ENCODE results near the gene ACTN1.

The ACTN1 gene

DNA sequence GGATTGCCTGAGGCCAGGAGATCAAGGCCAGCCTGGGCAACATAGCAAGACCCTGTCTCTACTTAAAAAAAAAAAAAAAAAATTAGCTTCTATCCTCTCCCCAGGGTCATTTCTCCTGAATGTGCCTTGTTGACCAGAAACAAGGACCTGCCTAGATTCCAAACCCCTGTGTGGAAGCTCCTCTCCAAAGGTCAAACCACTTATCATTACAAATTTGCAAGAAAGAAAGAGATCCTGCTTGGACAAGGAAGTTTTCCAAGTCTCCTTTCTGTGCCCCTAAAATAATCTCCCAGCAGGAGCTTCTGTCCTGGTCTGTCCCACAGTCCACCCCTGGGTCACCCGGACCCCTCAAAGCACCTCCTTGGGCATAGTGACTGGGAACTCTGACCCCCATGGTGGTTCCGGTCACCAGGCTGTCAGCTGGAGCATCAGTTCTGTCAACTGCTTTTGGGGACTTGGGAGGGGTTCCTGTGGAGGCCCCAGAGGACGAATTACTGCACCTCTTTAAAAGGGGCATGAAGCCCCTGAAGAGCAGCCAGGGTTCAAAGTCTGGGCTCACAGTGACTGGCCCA is 38.4 kb downstream of the ACTN1 start:
- CTCF ChIA-PET = interaction anchor here (0.6 to 5.1 kb wide), 15 partner anchors 8 to 167 kb away, joined by 3 to 41 read pairs (median 5); no protein-coding TSS in a partner anchor
- peaks cover 11% of the 10 kb centered on the region for H3K4me1 ChIP-seq (ENCODE audit: control insufficient read depth, insufficient read depth, low read length)
- POLR2A ChIA-PET = interaction anchor here (0.8 to 1.8 kb wide), 7 partner anchors 12 to 73 kb away, joined by 3 to 16 read pairs (median 5); partner anchors contain the start of gene ACTN1

DNA sequence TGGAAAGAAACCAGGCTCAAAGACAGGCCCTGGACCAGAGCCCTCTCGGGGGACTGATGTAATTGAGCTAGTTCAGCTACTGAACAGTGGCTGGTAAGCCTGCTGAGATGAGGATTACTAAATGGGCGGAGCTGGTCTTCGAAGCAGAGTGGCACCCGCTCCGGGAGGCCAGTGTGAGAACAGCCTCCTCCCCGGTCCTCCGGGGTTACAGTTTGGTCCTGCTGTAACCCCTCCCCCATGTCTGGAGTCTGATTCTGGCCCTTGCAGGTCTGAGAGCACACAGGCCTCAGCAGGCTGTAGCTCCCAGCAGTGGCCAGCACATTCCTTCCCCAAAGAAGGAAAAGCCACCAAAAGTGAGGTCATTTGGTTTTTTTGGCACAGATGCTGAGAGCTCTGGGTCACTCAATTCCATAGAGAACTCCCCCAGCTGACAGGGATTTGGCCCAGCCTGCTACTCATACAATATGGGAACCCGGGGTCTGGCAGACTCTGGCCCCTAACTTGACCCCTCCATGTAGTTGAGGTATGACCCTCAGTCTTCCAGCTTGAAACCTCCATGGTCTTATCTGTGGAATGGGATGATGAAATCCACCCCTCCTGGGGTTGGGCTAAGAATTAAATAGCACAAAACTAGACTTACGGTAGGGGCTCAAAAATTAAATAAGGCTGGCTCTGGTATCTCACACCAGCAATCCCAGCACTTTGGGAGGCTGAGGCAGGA is 39.0 kb downstream of the ACTN1 start:
- Histone ChIP-seq H3K4me1 (ENCODE audit: control insufficient read depth, insufficient read depth, low read length) (peaks cover 11% of the 10 kb centered on the region), H3K9me3 (ENCODE audit: control insufficient read depth, insufficient read depth, low read depth, low read length) (no peaks in the 10 kb centered on the region), H3K4me3 (ENCODE audit: low read depth, low read length) (no peak overlapping the region), H3K36me3 (ENCODE audit: control insufficient read depth in 2 of 2, insufficient read depth in 1 of 2, low read length in 2 of 2) (no peaks in the 10 kb centered on the region), H3K27ac (ENCODE audit: extremely low read depth, low read depth, low read length) (peak overlapping the region; percentile 29; the same call in 1 of the 2 replicates)
- POLR2A ChIA-PET = interaction anchor here (0.5 to 1.8 kb wide), 12 partner anchors 11 to 251 kb away, joined by 3 to 16 read pairs (median 3); partner anchors contain the start of genes ACTN1 and EXD2
- CTCF ChIA-PET = interaction anchor here (0.6 to 5.1 kb wide), 17 partner anchors 8 to 167 kb away, joined by 3 to 41 read pairs (median 5); no protein-coding TSS in a partner anchor
- no peak for TF ChIP-seq ZNF274 (IDR thresholded peaks at IDR 0.05; ENCODE audit: low read length)
- TF ChIP-seq ZNF274 (tag by site-specific recombination; IDR thresholded peaks at IDR 0.05; ENCODE audit: borderline replicate concordance) = no peak
- TF ChIP-seq, protein P1, sequence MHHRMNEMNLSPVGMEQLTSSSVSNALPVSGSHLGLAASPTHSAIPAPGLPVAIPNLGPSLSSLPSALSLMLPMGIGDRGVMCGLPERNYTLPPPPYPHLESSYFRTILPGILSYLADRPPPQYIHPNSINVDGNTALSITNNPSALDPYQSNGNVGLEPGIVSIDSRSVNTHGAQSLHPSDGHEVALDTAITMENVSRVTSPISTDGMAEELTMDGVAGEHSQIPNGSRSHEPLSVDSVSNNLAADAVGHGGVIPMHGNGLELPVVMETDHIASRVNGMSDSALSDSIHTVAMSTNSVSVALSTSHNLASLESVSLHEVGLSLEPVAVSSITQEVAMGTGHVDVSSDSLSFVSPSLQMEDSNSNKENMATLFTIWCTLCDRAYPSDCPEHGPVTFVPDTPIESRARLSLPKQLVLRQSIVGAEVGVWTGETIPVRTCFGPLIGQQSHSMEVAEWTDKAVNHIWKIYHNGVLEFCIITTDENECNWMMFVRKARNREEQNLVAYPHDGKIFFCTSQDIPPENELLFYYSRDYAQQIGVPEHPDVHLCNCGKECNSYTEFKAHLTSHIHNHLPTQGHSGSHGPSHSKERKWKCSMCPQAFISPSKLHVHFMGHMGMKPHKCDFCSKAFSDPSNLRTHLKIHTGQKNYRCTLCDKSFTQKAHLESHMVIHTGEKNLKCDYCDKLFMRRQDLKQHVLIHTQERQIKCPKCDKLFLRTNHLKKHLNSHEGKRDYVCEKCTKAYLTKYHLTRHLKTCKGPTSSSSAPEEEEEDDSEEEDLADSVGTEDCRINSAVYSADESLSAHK (tag by site-specific recombination; IDR thresholded peaks at IDR 0.05) = no peak
- peak; percentile 75 for TF ChIP-seq ZBTB17 (tag by site-specific recombination; IDR thresholded peaks at IDR 0.05)
- TF ChIP-seq GFI1B (tag by site-specific recombination; IDR thresholded peaks at IDR 0.05) = no peak
- TF ChIP-seq ZNF366 (tag by site-specific recombination; conservative IDR thresholded peaks at IDR 0.05) = peak; percentile 68
- peak; percentile 94 for TF ChIP-seq ZNF600 (tag by site-specific recombination; IDR thresholded peaks at IDR 0.05)
- TF ChIP-seq BCL11B (tag by site-specific recombination; IDR thresholded peaks at IDR 0.05; ENCODE audit: low read depth) = no peak
- TF ChIP-seq ZNF830 (tag by site-specific recombination; IDR thresholded peaks at IDR 0.05; ENCODE audit: low read depth) = no peak
- TF ChIP-seq ZNF133 (tag by site-specific recombination; IDR thresholded peaks at IDR 0.05) = no peak

More for the DNA sequence above, 38.4 kb downstream of the ACTN1 start:
- Histone ChIP-seq H3K36me3 (ENCODE audit: control insufficient read depth in 2 of 2, insufficient read depth in 1 of 2, low read length in 2 of 2) (no peaks in the 10 kb centered on the region), H3K27ac (ENCODE audit: extremely low read depth, low read depth, low read length) (no peak overlapping the region), H3K4me3 (ENCODE audit: low read depth, low read length) (no peak overlapping the region), H3K9me3 (ENCODE audit: control insufficient read depth, insufficient read depth, low read depth, low read length) (no peaks in the 10 kb centered on the region)
- TF ChIP-seq ZNF530 (tag by site-specific recombination; IDR thresholded peaks at IDR 0.05; ENCODE audit: low read depth) (no peak), KLF1 (tag by site-specific recombination; IDR thresholded peaks at IDR 0.05) (no peak), ZNF501 (tag by site-specific recombination; IDR thresholded peaks at IDR 0.05) (no peak), ZNF341 (tag by site-specific recombination; IDR thresholded peaks at IDR 0.05; ENCODE audit: low read depth) (no peak), PRDM1 (tag by site-specific recombination; IDR thresholded peaks at IDR 0.05) (no peak), ZNF426 (tag by site-specific recombination; IDR thresholded peaks at IDR 0.05) (no peak), ZNF366 (tag by site-specific recombination; conservative IDR thresholded peaks at IDR 0.05) (no peak), ZBTB48 (tag by site-specific recombination; IDR thresholded peaks at IDR 0.05) (no peak), ZFP41 (tag by site-specific recombination; IDR thresholded peaks at IDR 0.05; ENCODE audit: borderline replicate concordance) (no peak), ZNF670 (tag by site-specific recombination; IDR thresholded peaks at IDR 0.05; ENCODE audit: low read depth) (no peak)
- TF ChIP-seq, protein P2, sequence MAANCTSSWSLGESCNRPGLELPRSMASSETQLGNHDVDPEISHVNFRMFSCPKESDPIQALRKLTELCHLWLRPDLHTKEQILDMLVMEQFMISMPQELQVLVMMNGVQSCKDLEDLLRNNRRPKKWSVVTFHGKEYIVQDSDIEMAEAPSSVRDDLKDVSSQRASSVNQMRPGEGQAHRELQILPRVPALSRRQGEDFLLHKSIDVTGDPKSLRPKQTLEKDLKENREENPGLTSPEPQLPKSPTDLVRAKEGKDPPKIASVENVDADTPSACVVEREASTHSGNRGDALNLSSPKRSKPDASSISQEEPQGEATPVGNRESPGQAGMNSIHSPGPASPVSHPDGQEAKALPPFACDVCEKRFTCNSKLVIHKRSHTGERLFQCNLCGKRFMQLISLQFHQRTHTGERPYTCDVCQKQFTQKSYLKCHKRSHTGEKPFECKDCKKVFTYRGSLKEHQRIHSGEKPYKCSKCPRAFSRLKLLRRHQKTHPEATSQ (tag by site-specific recombination; IDR thresholded peaks at IDR 0.05) = no peak
- TF ChIP-seq, protein P3, sequence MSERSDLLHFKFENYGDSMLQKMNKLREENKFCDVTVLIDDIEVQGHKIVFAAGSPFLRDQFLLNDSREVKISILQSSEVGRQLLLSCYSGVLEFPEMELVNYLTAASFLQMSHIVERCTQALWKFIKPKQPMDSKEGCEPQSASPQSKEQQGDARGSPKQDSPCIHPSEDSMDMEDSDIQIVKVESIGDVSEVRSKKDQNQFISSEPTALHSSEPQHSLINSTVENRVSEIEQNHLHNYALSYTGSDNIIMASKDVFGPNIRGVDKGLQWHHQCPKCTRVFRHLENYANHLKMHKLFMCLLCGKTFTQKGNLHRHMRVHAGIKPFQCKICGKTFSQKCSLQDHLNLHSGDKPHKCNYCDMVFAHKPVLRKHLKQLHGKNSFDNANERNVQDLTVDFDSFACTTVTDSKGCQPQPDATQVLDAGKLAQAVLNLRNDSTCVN (tag by site-specific recombination; optimal IDR thresholded peaks at IDR 0.05) = no peak
- TF ChIP-seq, protein P4, sequence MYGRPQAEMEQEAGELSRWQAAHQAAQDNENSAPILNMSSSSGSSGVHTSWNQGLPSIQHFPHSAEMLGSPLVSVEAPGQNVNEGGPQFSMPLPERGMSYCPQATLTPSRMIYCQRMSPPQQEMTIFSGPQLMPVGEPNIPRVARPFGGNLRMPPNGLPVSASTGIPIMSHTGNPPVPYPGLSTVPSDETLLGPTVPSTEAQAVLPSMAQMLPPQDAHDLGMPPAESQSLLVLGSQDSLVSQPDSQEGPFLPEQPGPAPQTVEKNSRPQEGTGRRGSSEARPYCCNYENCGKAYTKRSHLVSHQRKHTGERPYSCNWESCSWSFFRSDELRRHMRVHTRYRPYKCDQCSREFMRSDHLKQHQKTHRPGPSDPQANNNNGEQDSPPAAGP (tag by site-specific recombination; IDR thresholded peaks at IDR 0.05) = no peak
- TF ChIP-seq, protein P1 (tag by site-specific recombination; IDR thresholded peaks at IDR 0.05) = no peak
- TF ChIP-seq, protein P5, sequence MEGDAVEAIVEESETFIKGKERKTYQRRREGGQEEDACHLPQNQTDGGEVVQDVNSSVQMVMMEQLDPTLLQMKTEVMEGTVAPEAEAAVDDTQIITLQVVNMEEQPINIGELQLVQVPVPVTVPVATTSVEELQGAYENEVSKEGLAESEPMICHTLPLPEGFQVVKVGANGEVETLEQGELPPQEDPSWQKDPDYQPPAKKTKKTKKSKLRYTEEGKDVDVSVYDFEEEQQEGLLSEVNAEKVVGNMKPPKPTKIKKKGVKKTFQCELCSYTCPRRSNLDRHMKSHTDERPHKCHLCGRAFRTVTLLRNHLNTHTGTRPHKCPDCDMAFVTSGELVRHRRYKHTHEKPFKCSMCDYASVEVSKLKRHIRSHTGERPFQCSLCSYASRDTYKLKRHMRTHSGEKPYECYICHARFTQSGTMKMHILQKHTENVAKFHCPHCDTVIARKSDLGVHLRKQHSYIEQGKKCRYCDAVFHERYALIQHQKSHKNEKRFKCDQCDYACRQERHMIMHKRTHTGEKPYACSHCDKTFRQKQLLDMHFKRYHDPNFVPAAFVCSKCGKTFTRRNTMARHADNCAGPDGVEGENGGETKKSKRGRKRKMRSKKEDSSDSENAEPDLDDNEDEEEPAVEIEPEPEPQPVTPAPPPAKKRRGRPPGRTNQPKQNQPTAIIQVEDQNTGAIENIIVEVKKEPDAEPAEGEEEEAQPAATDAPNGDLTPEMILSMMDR (tag by site-specific recombination; IDR thresholded peaks at IDR 0.05) = no peak
